ENCODE measurements around the gene MCF2L.

MCF2L gene

GRCh38 chr13:113147206-113147605, 178.2 kb downstream of the MCF2L start:
- no peak overlapping the region for H3K4me3 ChIP-seq (ENCODE audit: low read depth, low read length)
- no peak for DNase-seq (ENCODE audit: low read depth)

DNA sequence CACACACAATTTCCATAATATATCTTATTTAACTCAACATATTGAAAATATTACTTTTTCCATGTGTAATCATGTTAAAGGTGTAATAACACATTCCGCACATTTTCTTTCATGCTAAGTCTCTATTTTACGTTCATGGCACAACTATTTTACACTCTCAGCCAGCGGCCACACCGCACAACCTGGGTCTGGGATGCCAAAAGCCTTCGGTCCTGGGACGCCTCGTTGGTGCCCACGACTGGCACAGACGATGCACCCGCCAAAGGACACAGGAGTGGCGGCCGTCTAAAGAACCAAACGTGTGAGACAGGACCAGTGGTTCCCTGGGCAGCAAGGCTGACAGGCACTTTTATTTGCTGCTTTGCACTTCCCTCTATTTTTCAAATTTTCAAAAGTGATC, 179.4 kb downstream of the MCF2L start:
- no peak for DNase-seq (ENCODE audit: low read depth)
- H3K4me3 ChIP-seq (ENCODE audit: low read depth, low read length) = no peak overlapping the region

GRCh38 chr13:113148940-113149503, 180.0 kb downstream of the MCF2L start:
- no peak overlapping the region for H3K4me3 ChIP-seq (ENCODE audit: low read depth, low read length)
- DNase-seq (ENCODE audit: low read depth) = no peak

All from skeletal muscle cell (primary cell).